ENCODE data around the gene ODC1.

The ODC1 gene

GRCh38 chr2:10435820-10436204 is 12.3 kb downstream of the ODC1 start:
- no peak for TF ChIP-seq GATA3 (IDR thresholded peaks at IDR 0.05; ENCODE audit: low read depth, low read length)
- no peak for TF ChIP-seq GATA2 (IDR thresholded peaks at IDR 0.05; ENCODE audit: low read depth, low read length)

GRCh38 chr2:10434886-10435819 is 13.0 kb downstream of the ODC1 start:
- TF ChIP-seq GATA2 (IDR thresholded peaks at IDR 0.05; ENCODE audit: low read depth, low read length) (no peak), GATA3 (IDR thresholded peaks at IDR 0.05; ENCODE audit: low read depth, low read length) (no peak)

GRCh38 chr2:10433947-10434885 is 13.9 kb downstream of the ODC1 start:
- TF ChIP-seq GATA3 (IDR thresholded peaks at IDR 0.05; ENCODE audit: low read depth, low read length) (no peak), GATA2 (IDR thresholded peaks at IDR 0.05; ENCODE audit: low read depth, low read length) (no peak)

GRCh38 chr2:10433264-10433946 is 14.7 kb downstream of the ODC1 start:
- TF ChIP-seq GATA2 (IDR thresholded peaks at IDR 0.05; ENCODE audit: low read depth, low read length) (no peak), GATA3 (IDR thresholded peaks at IDR 0.05; ENCODE audit: low read depth, low read length) (no peak)

GRCh38 chr2:10432311-10433181 is 15.6 kb downstream of the ODC1 start:
- no peak for TF ChIP-seq GATA3 (IDR thresholded peaks at IDR 0.05; ENCODE audit: low read depth, low read length)
- no peak for TF ChIP-seq GATA2 (IDR thresholded peaks at IDR 0.05; ENCODE audit: low read depth, low read length)

GRCh38 chr2:10431797-10432196 is 16.3 kb downstream of the ODC1 start:
- no peak for TF ChIP-seq GATA2 (IDR thresholded peaks at IDR 0.05; ENCODE audit: low read depth, low read length)
- no peak for TF ChIP-seq GATA3 (IDR thresholded peaks at IDR 0.05; ENCODE audit: low read depth, low read length)

- TF ChIP-seq GATA3 (IDR thresholded peaks at IDR 0.05; ENCODE audit: low read depth, low read length) (no peak), GATA2 (IDR thresholded peaks at IDR 0.05; ENCODE audit: low read depth, low read length) (no peak)
Observed at GRCh38 chr2:10430886-10431622, 17.1 kb downstream of the ODC1 start.

GRCh38 chr2:10428924-10429323 is 19.2 kb downstream of the ODC1 start:
- no peak for TF ChIP-seq GATA2 (IDR thresholded peaks at IDR 0.05; ENCODE audit: low read depth, low read length)
- no peak for TF ChIP-seq GATA3 (IDR thresholded peaks at IDR 0.05; ENCODE audit: low read depth, low read length)

GRCh38 chr2:10428355-10428754 is 19.8 kb downstream of the ODC1 start:
- TF ChIP-seq GATA2 (IDR thresholded peaks at IDR 0.05; ENCODE audit: low read depth, low read length) (no peak), GATA3 (IDR thresholded peaks at IDR 0.05; ENCODE audit: low read depth, low read length) (no peak)

GRCh38 chr2:10427618-10427949 is 20.5 kb downstream of the ODC1 start:
- no peak for TF ChIP-seq GATA2 (IDR thresholded peaks at IDR 0.05; ENCODE audit: low read depth, low read length)

- TF ChIP-seq GATA3 (IDR thresholded peaks at IDR 0.05; ENCODE audit: low read depth, low read length) (no peak), GATA2 (IDR thresholded peaks at IDR 0.05; ENCODE audit: low read depth, low read length) (no peak)
Observed at GRCh38 chr2:10426726-10427617, 21.2 kb downstream of the ODC1 start.

- TF ChIP-seq GATA3 (IDR thresholded peaks at IDR 0.05; ENCODE audit: low read depth, low read length), result no peak
- TF ChIP-seq GATA2 (IDR thresholded peaks at IDR 0.05; ENCODE audit: low read depth, low read length), result no peak
Observed at GRCh38 chr2:10425699-10426098, 22.4 kb downstream of the ODC1 start.

All from SH-SY5Y (cell line).